ENCODE results near the gene SHH.

DNA sequence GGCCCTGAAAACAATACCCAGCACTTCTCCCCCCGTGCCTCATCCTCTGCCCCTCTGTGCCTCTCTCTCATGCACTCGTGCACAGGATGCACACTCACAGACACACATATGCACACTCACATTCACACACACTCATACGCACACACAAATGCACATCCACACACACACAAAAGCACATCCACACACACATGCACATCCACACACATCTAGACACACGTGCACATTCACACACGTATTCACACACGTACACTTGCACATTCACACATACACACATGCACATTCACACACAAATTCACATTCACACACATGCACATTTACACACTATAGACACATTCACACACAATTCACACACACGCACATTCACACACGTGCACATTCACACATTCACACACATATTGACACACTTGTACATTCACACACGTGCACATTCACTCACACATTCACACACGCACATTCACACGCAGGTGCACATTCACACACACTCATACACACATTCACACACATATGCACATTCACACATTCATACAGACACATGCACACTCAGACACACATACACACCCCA lies 19.2 kb downstream of the SHH start:
- TF ChIP-seq, protein P1, sequence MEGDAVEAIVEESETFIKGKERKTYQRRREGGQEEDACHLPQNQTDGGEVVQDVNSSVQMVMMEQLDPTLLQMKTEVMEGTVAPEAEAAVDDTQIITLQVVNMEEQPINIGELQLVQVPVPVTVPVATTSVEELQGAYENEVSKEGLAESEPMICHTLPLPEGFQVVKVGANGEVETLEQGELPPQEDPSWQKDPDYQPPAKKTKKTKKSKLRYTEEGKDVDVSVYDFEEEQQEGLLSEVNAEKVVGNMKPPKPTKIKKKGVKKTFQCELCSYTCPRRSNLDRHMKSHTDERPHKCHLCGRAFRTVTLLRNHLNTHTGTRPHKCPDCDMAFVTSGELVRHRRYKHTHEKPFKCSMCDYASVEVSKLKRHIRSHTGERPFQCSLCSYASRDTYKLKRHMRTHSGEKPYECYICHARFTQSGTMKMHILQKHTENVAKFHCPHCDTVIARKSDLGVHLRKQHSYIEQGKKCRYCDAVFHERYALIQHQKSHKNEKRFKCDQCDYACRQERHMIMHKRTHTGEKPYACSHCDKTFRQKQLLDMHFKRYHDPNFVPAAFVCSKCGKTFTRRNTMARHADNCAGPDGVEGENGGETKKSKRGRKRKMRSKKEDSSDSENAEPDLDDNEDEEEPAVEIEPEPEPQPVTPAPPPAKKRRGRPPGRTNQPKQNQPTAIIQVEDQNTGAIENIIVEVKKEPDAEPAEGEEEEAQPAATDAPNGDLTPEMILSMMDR (conservative IDR thresholded peaks at IDR 0.05; ENCODE audit: low read depth, low read length): no peak
- TF ChIP-seq EZH2 (IDR thresholded peaks at IDR 0.05; ENCODE audit: borderline replicate concordance, low read depth, low read length, poor library complexity, severe bottlenecking): no peak
